Posterior cingulate gyrus (tissue), 11 donors: ENCODE data around the gene HINFP.
A peak's percentile ranks its signal among the peaks of the same experiment; 100 is the strongest.
"Not testable (repeated sequence)": the region's sequence is repeated elsewhere in the genome, so short reads cannot be mapped to it uniquely, and the experiment has no call there.

Experiments used
- DNase-seq, 10 donors: peaks; one replicate each; pipeline versions ENCODE4 v3.0.0 to v3.0.0-alpha.2; 2020 to 2021; ENCODE audit warnings: mixed read lengths in 3 of 10
- intact Hi-C: fragments of 100-400 bp; cut with DNase I; formaldehyde crosslinking; loops from one replicate; pipeline ENCODE4 v1.15.1; 2023

Gene HINFP

DNA sequence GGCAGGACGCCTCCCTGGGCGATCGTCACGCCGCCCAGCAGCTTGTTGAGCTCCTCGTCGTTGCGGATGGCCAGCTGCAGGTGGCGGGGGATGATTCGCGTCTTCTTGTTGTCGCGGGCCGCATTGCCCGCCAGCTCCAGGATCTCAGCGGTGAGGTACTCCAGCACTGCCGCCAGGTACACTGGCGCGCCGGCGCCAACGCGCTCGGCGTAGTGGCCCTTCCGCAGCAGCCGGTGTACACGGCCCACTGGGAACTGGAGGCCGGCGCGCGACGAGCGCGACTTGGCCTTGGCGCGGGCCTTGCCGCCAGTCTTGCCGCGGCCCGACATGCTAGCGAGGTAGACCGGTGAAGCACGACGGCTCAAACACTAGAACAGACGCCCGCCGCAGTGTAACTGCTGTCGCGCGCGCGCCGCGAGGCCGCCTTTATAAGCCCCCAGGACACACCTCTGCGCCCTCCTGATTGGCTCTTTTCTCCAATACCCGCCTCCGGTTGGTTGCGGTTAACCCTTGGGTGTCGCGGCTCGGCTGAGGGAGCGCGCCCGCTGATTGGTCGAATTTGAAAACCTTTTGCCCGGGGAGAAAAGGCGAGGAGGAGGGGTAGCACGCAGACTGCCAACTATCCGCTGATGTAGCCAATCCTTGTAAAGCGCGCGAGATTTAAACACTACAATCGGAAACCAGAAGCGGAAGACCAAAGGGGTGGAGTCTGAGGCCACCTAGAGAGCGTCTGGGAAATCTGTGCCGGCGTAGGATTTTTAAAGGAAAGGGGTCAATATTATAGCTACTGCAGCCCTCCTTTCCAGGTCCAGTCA, 26.1 kb upstream of the HINFP start:
- peak; percentile 99 to 100 (median 100) for DNase-seq
- intact Hi-C loops, result loop anchor here (2.0 kb wide), 2 partner anchors 38 to 64 kb away; partner anchors contain the start of genes HYOU1 and SLC37A4

DNA sequence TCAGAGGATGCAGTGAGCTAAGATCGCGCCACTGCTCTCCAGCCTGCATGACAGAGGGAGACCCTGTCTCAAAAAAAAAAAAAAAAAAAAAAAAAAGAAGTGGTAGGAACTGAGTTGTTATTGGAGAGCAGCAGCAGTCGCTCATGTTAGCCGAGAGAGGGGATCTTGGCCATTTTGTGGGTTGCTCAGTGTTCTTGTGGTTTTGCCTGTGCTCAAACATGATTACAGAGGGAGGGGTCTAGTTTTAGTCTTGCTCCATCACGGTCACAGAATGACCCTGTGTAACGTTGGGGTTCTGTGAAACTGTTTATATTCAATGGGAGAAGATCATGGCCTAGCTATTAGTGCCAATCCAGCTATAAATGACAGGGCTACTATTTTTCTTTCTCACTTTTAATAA, 21.7 kb upstream of the HINFP start:
- intact Hi-C loops, result no loop called here
- DNase-seq, result no peak

DNA sequence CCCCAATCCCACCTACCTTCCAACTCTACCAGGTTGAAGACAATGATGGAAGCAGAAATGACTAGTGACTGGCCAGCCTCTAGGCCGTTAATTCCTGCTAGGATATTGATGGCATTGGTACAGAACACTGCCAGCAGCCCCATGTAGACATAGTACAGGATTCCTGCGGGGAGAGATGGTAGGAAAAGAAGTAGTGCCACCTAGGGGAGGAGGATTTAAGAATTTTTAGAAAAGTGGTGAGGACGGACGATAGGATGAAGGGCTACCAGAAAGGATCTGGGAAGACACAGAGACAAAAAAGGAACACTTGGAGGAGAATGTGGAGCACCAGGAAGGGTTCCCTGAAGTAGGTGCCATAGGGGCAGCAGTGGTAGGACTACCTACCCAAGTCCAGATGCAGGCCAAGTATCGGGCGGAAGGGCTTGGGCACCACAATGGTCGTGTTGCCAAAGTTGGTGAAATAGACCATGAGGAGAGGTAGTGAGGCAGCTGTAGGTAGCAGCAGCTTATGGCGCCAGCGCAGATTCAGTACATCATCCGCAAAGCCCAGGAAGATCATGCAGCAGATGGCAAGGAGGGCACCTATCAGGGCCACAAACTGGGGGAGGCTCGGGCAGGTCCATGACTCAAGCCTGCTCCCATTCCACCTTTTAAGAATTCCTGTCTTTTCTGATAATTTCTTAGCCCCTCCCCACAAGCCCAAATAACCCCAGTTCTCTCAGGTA, 21.0 kb upstream of the HINFP start:
- intact Hi-C loops, result no loop called here
- peak in 1 of 10 donors; percentile 34 for DNase-seq

DNA sequence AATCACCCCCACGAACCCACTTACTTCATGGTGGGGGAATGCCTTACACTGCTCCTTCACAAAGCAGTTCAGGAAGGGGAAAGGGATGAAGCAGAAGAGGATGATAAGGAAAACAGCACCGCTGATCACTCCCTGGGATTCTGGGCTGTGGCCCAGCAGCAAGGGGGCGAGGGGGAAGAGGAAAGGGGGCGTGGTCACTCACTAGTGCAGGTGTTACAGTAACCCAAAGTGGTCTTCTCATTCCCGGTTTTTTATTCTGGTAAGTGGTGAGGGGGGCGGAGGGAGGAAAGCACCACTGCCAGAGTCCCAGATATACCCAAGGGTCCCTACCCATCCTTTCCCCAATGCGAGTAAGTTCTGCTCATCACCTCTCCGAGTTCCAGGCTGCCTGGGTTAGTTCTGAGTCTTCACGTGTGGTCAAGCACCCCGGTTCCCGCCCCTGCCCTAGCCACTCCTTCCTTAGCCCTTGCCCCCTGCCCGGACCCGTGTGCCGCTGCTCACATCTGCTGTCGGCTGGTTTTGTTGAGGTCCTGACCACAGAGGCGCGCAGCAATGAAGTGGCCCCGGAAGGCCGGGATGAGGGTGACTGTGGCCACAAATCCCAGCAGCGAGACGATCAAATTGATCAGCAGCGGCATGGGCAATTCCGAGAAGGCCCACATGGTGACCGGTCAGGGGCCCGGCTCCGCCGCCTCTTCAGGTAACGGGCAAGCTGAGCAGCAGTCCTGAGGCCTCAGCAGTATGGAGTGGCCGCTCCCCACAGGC, 20.2 kb upstream of the HINFP start:
- intact Hi-C loops, result no loop called here
- peak in 1 of 10 donors; percentile 85 for DNase-seq

DNA sequence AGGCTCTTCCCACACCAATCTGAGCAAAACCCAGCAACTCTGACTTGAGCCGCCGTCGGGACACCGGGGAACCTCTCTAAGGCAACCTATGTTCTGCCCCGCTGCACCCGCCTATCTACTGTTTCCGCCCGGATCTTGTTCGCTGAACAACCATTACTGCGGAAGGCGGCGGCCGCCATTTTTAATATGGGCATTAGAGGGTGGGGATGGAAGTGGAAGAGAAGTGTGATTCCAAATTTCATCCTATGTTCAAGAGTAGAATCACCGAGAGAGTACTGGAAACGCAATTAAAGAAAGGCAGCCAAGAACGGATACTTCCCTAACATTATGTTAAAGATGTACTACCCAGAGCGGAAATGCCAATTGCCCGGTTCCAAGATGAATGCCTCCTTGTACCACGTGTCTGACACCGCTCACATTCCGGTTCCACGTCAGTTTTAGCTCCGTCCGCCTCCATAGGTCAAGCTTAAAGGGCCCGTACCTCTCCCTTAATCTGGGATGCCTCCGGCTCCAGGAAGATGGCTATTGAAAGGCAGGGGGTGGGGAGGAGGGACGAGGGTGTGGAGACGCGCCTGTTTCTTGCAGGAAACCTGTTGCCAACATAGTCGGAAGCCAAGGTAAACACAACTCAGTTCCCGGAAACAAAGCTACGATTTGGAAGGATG, 19.5 kb upstream of the HINFP start, which contains the start of gene DPAGT1:
Gene DPAGT1, minus strand, starts transcription at position 95 of the 665 bp plus-strand sequence. CDS start 198 bp downstream, outside the sequence.
- peak; percentile 83 to 98 (median 88) for DNase-seq
- intact Hi-C loops, result no loop called here

DNA sequence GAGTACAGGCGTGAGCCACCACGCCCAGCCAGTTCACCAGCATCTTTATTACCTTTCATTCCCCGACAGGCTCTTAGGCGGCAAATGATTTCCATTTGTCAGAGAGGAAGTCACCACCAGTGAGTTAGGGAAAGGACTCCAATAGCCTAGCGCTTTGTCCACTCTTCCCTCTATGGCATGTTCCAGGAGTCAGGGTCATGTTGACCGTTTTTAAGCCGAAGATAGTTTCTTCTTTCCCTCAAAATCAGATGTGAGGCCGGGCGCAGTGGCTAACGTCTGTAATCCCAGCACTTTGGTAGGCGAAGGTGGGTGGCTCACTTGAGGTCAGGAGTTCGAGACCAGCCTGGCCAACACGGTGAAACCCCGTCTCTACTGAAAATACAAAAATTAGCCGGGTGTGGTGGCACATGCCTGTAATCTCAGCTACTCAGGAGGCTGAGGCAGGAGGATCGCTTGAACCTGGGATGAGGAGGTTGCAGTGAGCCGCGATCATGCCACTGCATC, 18.2 kb upstream of the HINFP start:
- intact Hi-C loops, result not testable (repeated sequence)
- peak in 1 of 10 donors; percentile 25 for DNase-seq

DNA sequence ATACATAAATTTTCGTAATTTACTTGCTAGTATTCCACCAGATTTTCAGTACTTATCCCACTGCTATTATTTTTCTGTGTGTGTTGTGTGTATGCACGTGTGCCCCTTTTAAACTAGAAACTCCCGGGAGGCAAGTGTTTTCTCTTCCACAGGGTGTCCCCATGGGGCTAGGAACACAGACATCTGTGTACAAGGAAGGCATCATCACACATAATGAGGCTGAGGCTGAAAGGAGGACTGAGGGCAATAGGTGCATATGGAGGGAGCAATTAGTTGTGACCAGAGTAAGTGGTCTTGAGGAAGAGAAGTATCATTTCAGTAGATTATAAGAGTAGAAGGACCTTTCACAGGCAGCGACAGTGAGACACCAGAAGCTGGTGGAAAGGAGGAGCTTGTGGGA, 17.6 kb upstream of the HINFP start:
- intact Hi-C loops, result no loop called here
- DNase-seq, result peak in 1 of 10 donors; percentile 67

DNA sequence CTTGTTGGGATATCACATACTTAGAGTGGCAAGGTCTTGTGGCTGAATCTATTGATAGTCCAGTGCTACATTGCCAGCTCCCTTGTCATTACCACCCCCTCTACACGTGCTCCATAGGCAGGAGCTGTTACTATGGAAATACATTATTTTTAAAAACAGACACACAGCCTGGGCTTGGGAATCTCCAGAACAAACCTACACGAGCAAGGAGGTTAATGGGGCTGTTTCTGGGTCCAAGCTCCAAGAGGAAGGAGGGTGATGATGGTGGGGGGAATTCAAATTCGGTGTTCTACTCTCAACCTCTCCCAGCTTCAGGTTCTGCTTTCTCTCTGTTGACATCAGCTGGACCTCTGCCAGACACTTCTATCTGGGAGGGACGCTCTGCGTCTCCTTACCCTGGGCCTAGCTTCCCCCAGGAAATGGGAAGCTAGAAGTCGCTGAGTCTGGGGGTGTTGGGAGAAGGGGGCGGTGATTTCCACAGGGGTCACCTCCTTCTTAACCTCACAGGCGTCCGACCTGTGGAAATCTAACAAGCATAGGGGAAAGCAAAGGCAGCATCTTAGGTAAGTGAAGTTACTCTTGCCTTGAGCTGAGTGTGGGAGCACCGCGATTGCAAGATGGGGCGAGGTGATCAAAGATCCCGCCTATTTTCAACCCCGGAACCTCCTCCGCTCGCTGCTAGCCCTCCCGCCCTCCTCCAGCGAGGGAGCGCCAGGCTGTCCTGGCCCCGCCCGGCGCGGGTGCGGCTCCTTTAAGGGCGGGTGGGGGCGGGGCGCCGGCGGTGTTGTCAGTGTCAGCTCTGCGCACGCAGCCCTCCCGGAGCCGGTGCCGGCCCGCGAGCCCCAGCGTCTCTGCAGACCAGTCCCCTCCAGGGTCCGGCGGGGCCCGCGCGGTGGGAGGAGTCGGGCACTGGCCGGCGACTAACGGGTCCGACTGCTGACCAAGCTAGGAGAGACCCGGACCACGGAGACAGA, 14.5 kb upstream of the HINFP start, which contains the start of gene C2CD2L:
Gene C2CD2L, plus strand, starts transcription at position 781 of the 974 bp plus-strand sequence. CDS start 398 bp downstream, outside the sequence.
- intact Hi-C loops, result loop anchor here (2.0 kb wide), 1 partner anchor 14 kb away; the partner anchor contains the start of gene HINFP
- peak; percentile 73 to 98 (median 86) for DNase-seq

DNA sequence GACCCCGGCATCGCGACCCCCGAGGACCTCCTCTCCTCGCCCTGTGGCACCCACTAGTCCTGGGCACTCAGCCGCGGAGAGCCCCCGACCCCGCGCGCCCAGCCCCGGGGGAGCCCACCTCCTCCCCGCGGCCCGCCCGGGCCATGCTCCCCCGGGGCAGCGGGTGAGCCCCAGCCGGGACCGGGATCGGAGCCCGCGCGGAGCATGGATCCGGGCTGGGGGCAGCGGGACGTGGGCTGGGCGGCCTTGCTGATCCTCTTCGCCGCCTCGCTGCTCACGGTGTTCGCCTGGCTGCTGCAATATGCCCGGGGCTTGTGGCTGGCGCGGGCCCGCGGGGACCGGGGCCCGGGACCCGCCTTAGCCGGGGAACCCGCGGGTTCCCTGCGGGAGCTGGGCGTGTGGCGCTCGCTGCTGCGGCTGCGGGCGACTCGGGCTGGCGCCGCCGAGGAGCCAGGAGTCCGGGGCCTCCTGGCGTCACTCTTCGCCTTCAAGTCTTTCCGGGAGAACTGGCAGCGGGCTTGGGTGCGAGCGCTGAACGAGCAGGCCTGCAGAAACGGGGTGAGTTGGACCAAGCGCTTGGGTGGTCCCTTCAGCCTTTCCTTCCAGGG, 13.7 kb upstream of the HINFP start:
- intact Hi-C loops, result loop anchor here (2.0 kb wide), 1 partner anchor 13 kb away; the partner anchor contains the start of gene HINFP
- DNase-seq, result peak in 1 of 10 donors; percentile 85

DNA sequence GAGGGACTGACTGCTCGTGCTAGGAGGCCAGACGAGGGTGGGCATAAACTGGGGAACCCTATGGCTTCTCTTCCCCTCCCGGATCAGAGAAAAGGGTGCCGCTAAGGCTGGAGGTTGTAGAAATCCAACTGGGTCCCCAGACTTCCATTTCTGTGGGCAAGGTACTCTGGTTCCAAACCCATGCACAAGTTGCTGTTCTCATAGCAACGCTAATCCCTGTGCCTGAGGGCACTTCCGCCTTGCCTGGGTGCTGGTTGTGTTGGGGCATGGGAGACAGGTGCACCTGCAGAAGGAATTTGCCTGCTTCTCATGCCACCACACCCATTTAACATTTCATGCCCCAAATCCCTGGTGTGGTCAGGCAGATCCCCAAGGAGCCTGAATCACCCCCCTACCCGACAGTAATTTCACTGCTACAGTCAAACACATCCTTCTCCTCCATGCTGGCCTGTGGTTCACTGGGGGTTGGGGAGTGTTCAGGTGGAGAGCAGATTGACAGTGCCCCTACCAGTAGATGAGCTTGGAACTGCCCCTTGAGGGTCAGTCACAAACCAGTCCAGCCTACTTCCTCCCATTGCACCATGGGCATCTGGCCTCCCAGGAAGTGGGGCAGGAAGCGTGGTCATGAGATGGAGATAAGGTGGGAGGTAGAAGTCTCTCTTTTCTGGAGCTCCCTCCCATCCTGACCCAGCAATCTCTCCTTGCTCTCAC, 13.1 kb upstream of the HINFP start:
- DNase-seq, result peak in 3 of 10 donors; percentile 37 to 92 (median 52)
- intact Hi-C loops, result no loop called here

DNA sequence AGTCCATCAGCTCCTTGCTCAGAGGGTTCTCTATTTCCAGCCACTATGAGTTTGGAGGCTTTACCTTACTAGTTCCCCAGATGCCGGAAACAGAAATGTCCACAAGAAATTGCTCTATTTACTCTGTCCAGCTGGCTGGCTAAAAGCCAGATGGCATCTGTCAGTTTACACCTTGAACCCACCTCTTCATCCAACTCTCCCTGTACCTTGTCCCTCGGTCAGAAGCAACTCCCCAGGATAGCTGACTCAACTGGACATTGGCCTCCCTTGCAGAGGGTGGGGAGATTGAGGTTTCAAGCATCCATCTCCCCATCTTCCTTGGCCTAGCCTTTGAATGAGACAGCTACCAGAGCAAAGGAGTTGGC, 12.5 kb upstream of the HINFP start:
- peak in 1 of 10 donors; percentile 12 for DNase-seq
- intact Hi-C loops, result no loop called here

DNA sequence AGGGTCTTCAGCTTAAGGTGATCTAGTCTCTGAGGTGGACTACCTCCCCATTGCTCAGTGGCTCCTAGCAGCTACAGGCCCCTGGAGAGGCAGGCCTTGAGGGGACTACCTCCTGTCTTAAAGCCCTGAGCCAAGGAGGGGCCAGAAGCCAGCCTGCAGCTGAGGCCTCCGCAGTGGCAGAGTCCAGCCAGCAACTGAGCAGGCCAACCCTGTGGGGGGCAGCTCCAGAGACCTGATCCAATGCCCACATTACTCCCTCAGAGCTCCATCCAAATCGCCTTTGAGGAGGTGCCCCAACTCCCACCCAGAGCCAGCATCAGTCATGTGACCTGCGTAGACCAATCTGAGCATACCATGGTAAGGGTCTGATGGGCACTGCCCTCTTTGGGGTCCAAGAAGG, 11.5 kb upstream of the HINFP start:
- DNase-seq, result peak in 1 of 10 donors; percentile 35

DNA sequence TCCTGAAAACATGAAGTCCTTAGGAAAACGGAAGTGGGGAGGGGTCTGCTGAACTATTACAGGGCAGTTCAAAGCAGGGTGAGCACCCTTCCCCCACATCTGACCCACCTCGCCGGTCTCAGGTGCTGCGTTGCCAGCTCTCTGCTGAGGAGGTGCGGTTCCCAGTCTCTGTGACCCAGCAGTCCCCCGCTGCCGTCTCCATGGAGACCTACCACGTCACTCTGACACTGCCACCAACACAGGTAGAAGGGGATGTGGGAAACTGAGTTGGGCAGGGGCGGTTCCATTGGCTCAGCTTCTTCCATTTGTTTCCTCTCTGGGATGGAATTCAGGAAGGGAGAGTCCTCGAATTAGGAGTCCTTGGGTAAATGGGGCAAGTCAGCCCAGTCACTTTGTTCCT, 10.9 kb upstream of the HINFP start:
- intact Hi-C loops, result loop anchor here (10.0 kb wide), 1 partner anchor 84 kb away; no protein-coding TSS in a partner anchor
- DNase-seq, result peak in 1 of 10 donors; percentile 65

More for the DNA sequence above, 11.5 kb upstream of the HINFP start:
- intact Hi-C loops, result loop anchor here (10.0 kb wide), 1 partner anchor 85 kb away; no protein-coding TSS in a partner anchor

DNA sequence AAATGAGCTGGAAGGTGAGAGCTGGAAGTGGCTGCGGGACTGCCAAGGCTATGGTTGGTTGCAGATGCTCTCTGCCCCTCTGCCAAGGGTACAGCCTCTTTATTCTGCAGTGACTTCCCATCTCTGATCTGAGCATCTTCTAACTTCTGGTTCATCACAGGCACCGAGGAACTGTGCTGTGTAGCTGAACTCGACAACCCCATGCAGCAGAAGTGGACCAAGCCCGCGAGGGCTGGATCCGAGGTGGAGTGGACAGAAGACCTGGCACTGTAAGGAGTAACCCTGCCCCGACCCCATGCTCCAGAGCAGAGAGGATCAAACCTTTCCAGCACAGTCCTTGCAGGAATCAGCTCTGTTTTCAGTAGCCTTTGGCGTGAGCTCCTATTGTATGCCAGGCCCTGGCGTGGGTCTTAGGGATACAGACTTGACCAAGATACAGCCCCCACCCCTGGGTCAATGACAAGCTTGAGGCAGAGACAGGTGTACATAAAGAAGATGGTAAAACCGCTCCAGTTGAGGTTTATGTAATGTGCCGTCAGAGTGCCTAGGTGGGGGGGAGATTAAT, 9.9 kb upstream of the HINFP start:
- intact Hi-C loops, result loop anchor here (10.0 kb wide), 1 partner anchor 83 kb away; no protein-coding TSS in a partner anchor
- peak in 1 of 10 donors; percentile 33 for DNase-seq

DNA sequence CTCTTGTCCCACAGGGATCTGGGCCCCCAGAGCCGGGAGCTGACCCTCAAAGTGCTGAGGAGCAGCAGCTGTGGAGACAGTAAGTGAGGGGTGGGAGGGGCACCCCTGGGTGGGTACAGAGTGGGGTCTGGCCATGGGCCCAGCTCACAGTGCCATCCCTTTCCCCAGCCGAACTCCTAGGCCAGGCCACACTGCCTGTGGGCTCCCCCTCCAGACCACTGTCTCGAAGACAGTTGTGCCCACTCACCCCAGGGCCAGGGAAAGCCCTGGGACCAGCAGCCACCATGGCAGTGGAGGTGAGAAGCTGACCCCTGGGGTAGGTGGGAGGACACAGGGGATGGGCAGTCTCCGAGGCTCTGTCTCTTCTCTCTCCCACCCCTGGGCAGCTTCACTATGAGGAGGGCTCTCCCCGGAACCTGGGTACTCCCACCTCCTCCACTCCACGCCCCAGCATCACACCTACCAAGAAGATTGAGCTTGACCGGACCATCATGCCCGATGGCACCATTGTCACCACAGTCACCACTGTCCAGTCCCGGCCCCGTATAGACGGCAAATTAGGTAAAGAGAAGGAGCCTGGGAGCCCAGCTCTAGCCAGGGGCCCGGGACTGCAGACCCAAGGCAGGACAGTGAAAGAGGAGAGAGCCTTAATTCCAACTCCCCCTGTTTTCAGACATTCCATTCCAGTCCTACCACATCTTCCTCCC, 8.9 kb upstream of the HINFP start:
- intact Hi-C loops, result loop anchor here (10.0 kb wide), 1 partner anchor 82 kb away; no protein-coding TSS in a partner anchor
- DNase-seq, result peak in 1 of 10 donors; percentile 61

DNA sequence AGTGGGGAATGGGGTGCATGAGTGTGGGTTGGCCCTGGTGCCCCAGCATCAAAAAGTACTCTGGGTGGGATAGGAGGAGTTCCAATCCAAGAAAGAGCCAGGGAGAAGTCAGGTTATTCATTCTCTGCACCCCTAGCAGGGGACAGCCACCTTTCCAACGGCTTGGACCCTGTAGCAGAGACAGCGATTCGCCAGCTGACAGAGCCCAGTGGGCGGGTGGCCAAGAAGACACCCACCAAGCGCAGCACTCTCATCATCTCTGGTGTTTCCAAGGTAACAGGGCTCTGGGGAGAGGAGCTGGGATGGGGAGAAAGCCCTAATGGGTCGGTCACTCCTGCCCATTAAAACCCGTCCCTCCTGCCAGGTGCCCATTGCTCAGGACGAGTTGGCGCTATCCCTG, 7.7 kb upstream of the HINFP start:
- peak in 2 of 10 donors; percentile 88 to 90 for DNase-seq
- intact Hi-C loops, result loop anchor here (10.0 kb wide), 1 partner anchor 81 kb away; no protein-coding TSS in a partner anchor
